ENCODE data around the gene MYO16.

MYO16 gene

DNA sequence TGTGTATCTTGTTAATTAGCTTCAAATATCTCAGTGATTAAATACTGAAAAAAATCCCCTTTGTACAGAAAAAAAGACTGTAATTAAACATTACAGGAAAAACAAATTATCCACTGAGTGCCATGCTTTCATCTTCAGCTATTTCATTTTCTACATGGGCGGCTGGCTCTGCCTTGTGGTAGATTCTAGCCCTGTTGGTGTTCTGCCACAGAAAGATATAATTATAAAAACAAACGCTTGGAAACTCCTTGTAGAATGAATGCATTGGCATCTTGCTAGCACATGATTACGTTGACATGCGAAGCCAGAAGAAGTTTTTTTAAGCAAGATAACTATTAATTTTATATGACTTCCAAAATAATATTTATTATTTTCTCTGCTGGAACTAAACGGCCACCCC lies 496.8 kb downstream of the MYO16 start:
- DNase-seq (ENCODE audit: low read depth, low spot score): no peak
- H3K4me3 ChIP-seq (ENCODE audit: insufficient read length, low read depth): no peak overlapping the region
- H3K9ac ChIP-seq (ENCODE audit: insufficient read length, low read depth): no peak overlapping the region

DNA sequence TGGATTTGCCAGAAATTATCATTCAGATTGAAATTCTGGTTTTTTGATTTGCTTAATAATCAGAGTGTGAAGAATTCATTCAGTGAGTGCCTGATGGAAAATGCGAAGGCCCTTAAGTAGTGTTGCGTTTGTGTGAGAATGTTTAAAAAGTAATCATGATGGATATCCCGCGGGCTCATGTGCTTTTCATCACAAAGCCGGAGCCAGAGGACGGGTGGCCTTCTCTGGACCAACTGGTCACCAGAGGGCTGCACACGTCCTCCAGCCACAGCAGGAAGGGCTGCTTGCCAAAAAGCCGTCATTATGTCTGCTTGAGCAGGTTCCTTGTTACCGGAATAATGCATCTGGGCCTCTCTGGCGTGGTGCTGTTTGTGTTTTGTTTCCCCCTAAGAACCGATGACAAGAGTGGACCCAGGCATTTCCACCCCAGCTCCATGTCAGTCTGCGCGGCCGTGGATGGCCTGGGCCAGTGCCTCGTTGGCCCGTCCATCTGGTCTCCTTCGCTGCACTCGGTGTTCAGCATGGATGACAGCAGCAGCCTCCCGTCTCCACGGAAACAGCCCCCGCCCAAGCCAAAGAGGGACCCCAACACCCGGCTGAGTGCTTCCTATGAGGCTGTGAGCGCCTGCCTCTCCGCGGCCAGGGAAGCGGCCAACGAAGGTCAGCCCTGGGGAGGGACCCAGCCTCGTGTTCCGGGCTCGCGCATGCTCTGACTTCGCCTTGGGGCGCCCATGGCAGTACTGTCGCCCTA lies 497.7 kb downstream of the MYO16 start:
- TF ChIP-seq YY1 (IDR thresholded peaks at IDR 0.05; ENCODE audit: insufficient read depth, insufficient read length) (no peak), SUZ12 (IDR thresholded peaks at IDR 0.05; ENCODE audit: extremely low read depth, insufficient read depth, insufficient read length) (no peak), ZNF274 (IDR thresholded peaks at IDR 0.05; ENCODE audit: low read depth, low read length) (no peak)
- H3K4me3 ChIP-seq (ENCODE audit: insufficient read length, low read depth): no peak overlapping the region
- no peak for DNase-seq (ENCODE audit: low read depth, low spot score)
- H3K9ac ChIP-seq (ENCODE audit: insufficient read length, low read depth): no peak overlapping the region
- H3K4me1 ChIP-seq (ENCODE audit: insufficient read depth, insufficient read length): no peaks in the 10 kb centered on the region
- no peaks in the 10 kb centered on the region for H3K27me3 ChIP-seq (ENCODE audit: insufficient read depth, insufficient read length)
- H3K36me3 ChIP-seq (ENCODE audit: insufficient read depth, insufficient read length, low read length): no peaks in the 10 kb centered on the region
- H3K9me3 ChIP-seq (ENCODE audit: insufficient read depth, low read length): no peaks in the 10 kb centered on the region

More for the DNA sequence above, 496.8 kb downstream of the MYO16 start:
- TF ChIP-seq SUZ12 (IDR thresholded peaks at IDR 0.05; ENCODE audit: extremely low read depth, insufficient read depth, insufficient read length): no peak
- TF ChIP-seq YY1 (IDR thresholded peaks at IDR 0.05; ENCODE audit: insufficient read depth, insufficient read length): no peak
- TF ChIP-seq ZNF274 (IDR thresholded peaks at IDR 0.05; ENCODE audit: low read depth, low read length): no peak
- Histone ChIP-seq H3K4me1 (ENCODE audit: insufficient read depth, insufficient read length) (no peaks in the 10 kb centered on the region), H3K27me3 (ENCODE audit: insufficient read depth, insufficient read length) (no peaks in the 10 kb centered on the region), H3K36me3 (ENCODE audit: insufficient read depth, insufficient read length, low read length) (no peaks in the 10 kb centered on the region), H3K9me3 (ENCODE audit: insufficient read depth, low read length) (no peaks in the 10 kb centered on the region)

DNA sequence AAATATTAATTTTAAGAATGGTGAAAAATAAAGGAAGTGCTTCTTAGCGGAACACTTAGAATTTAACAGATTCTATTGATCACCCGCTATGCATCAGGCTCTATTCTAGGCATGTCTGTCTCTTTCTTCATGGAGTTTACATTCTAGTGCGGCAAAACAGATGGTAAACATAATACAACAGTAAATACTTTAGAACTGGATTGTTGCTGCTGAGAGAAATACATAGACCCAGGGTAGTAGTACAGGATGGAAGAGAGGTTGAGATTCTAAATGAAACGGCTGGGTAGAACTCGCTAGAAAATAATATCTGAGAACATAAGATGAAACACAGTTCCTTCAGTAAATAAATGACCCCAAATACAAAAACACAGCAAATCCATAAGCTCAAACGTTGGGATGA lies 498.7 kb downstream of the MYO16 start:
- DNase-seq (ENCODE audit: low read depth, low spot score): no peak
- Histone ChIP-seq H3K36me3 (ENCODE audit: insufficient read depth, insufficient read length, low read length) (no peaks in the 10 kb centered on the region), H3K9me3 (ENCODE audit: insufficient read depth, low read length) (no peaks in the 10 kb centered on the region), H3K9ac (ENCODE audit: insufficient read length, low read depth) (no peak overlapping the region), H3K4me1 (ENCODE audit: insufficient read depth, insufficient read length) (no peaks in the 10 kb centered on the region), H3K27me3 (ENCODE audit: insufficient read depth, insufficient read length) (no peaks in the 10 kb centered on the region), H3K4me3 (ENCODE audit: insufficient read length, low read depth) (no peak overlapping the region)
- TF ChIP-seq SUZ12 (IDR thresholded peaks at IDR 0.05; ENCODE audit: extremely low read depth, insufficient read depth, insufficient read length) (no peak), YY1 (IDR thresholded peaks at IDR 0.05; ENCODE audit: insufficient read depth, insufficient read length) (no peak), ZNF274 (IDR thresholded peaks at IDR 0.05; ENCODE audit: low read depth, low read length) (no peak)

GRCh38 chr13:109130093-109130835 lies 500.9 kb downstream of the MYO16 start:
- Histone ChIP-seq H3K9ac (ENCODE audit: insufficient read length, low read depth) (no peak overlapping the region), H3K9me3 (ENCODE audit: insufficient read depth, low read length) (no peaks in the 10 kb centered on the region), H3K27me3 (ENCODE audit: insufficient read depth, insufficient read length) (no peaks in the 10 kb centered on the region), H3K4me1 (ENCODE audit: insufficient read depth, insufficient read length) (no peaks in the 10 kb centered on the region), H3K4me3 (ENCODE audit: insufficient read length, low read depth) (no peak overlapping the region), H3K36me3 (ENCODE audit: insufficient read depth, insufficient read length, low read length) (no peaks in the 10 kb centered on the region)
- DNase-seq (ENCODE audit: low read depth, low spot score): no peak
- TF ChIP-seq SUZ12 (IDR thresholded peaks at IDR 0.05; ENCODE audit: extremely low read depth, insufficient read depth, insufficient read length) (no peak), YY1 (IDR thresholded peaks at IDR 0.05; ENCODE audit: insufficient read depth, insufficient read length) (no peak), ZNF274 (IDR thresholded peaks at IDR 0.05; ENCODE audit: low read depth, low read length) (no peak)

DNA sequence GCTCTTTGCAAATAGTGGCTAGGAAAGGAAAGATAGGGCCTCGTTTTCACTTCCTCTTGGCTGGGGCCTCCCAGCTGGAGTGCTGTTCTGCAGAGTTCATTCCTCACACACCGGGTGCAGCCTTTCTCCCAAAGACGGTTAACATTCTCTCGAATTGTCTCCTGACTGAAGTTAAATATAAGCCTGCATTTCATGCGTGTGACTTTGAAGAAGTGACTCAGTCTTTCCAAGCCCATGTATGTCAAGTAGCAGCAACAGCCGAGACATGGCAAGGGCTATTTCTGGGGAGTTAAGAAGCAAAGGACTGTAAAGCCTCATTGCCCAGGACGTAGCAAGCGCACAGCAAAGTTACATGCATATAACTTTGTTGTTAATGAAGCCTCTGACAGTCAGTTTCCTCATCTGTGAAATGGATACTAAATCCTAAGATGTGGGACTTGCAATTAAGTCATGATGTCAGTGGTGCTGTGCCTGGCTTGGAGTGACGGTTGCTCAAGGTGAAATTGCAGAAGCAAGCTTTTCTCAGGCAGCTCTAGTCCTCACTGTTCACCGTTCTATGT lies 502.4 kb downstream of the MYO16 start:
- no peak overlapping the region for H3K4me3 ChIP-seq (ENCODE audit: insufficient read length, low read depth)
- H3K36me3 ChIP-seq (ENCODE audit: insufficient read depth, insufficient read length, low read length): no peaks in the 10 kb centered on the region
- H3K4me1 ChIP-seq (ENCODE audit: insufficient read depth, insufficient read length): no peaks in the 10 kb centered on the region
- DNase-seq (ENCODE audit: low read depth, low spot score): peak; percentile 18
- no peaks in the 10 kb centered on the region for H3K9me3 ChIP-seq (ENCODE audit: insufficient read depth, low read length)
- no peak overlapping the region for H3K9ac ChIP-seq (ENCODE audit: insufficient read length, low read depth)
- H3K27me3 ChIP-seq (ENCODE audit: insufficient read depth, insufficient read length): no peaks in the 10 kb centered on the region
- no peak for TF ChIP-seq YY1 (IDR thresholded peaks at IDR 0.05; ENCODE audit: insufficient read depth, insufficient read length)
- no peak for TF ChIP-seq SUZ12 (IDR thresholded peaks at IDR 0.05; ENCODE audit: extremely low read depth, insufficient read depth, insufficient read length)
- TF ChIP-seq ZNF274 (IDR thresholded peaks at IDR 0.05; ENCODE audit: low read depth, low read length): no peak

- TF ChIP-seq SUZ12 (IDR thresholded peaks at IDR 0.05; ENCODE audit: extremely low read depth, insufficient read depth, insufficient read length): no peak
- peaks cover 6% of the 10 kb centered on the region for H3K9me3 ChIP-seq (ENCODE audit: insufficient read depth, low read length)
- H3K27me3 ChIP-seq (ENCODE audit: insufficient read depth, insufficient read length): no peaks in the 10 kb centered on the region
- no peak for DNase-seq (ENCODE audit: low read depth, low spot score)
- no peak overlapping the region for H3K4me3 ChIP-seq (ENCODE audit: insufficient read length, low read depth)
- H3K4me1 ChIP-seq (ENCODE audit: insufficient read depth, insufficient read length): no peaks in the 10 kb centered on the region
- H3K9ac ChIP-seq (ENCODE audit: insufficient read length, low read depth): no peak overlapping the region
- H3K36me3 ChIP-seq (ENCODE audit: insufficient read depth, insufficient read length, low read length): no peaks in the 10 kb centered on the region
Observed at GRCh38 chr13:109135018-109135417, 505.6 kb downstream of the MYO16 start.

DNA sequence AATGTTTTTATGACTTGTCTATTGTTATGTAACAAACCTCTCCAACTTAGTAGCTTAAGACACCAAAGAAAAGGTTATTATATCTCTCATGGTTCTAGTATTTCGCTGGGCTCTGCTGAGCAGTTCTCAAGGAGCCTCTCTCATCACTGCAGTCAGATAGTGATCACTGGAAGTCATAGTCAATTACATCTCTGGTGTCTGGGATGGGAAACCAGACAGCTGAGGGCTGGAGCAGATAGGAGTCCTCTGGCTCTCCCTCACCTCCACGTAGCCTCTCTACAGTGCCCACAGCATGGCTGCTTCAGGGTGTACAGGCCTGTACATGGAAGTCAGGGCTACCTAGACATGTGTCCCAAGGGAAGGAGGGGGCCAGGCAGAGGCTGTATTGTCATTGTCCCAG lies 507.5 kb downstream of the MYO16 start:
- Histone ChIP-seq H3K27me3 (ENCODE audit: insufficient read depth, insufficient read length) (no peaks in the 10 kb centered on the region), H3K36me3 (ENCODE audit: insufficient read depth, insufficient read length, low read length) (no peaks in the 10 kb centered on the region), H3K9ac (ENCODE audit: insufficient read length, low read depth) (no peak overlapping the region), H3K4me3 (ENCODE audit: insufficient read length, low read depth) (no peak overlapping the region), H3K4me1 (ENCODE audit: insufficient read depth, insufficient read length) (no peaks in the 10 kb centered on the region), H3K9me3 (ENCODE audit: insufficient read depth, low read length) (peaks cover 6% of the 10 kb centered on the region)
- TF ChIP-seq ZNF274 (IDR thresholded peaks at IDR 0.05; ENCODE audit: low read depth, low read length): no peak
- no peak for TF ChIP-seq YY1 (IDR thresholded peaks at IDR 0.05; ENCODE audit: insufficient read depth, insufficient read length)
- no peak for TF ChIP-seq SUZ12 (IDR thresholded peaks at IDR 0.05; ENCODE audit: extremely low read depth, insufficient read depth, insufficient read length)
- no peak for DNase-seq (ENCODE audit: low read depth, low spot score)
